Ishikawa (cell line): ENCODE measurements around the gene VSNL1.

Experiments used
- CEBPB ChIP-seq: IDR thresholded peaks from 2 replicates; pipeline ENCODE4 v1.6.1; 2012
- CREB1 ChIP-seq: IDR thresholded peaks from 2 replicates; pipeline ENCODE4 v1.6.1; 2012; ENCODE audit warnings: low read depth
- EGR1 ChIP-seq: IDR thresholded peaks from 2 replicates; pipeline ENCODE4 v1.6.1; 2012
- EP300 ChIP-seq: IDR thresholded peaks from 2 replicates; pipeline ENCODE4 v1.6.1; 2012; ENCODE audit warnings: borderline replicate concordance
- FOXM1 ChIP-seq: IDR thresholded peaks from 2 replicates; pipeline ENCODE4 v1.6.1; 2012; ENCODE audit warnings: low read depth, borderline replicate concordance
- MAX ChIP-seq: IDR thresholded peaks from 2 replicates; pipeline ENCODE4 v1.6.1; 2012
- NFIC ChIP-seq: IDR thresholded peaks from 2 replicates; pipeline ENCODE4 v1.6.1; 2012
- RAD21 ChIP-seq: IDR thresholded peaks from 2 replicates; pipeline ENCODE4 v1.6.1; 2012; ENCODE audit warnings: low read depth
- REST ChIP-seq: IDR thresholded peaks from 2 replicates; pipeline ENCODE4 v1.6.1; 2012; ENCODE audit warnings: low read depth, mild to moderate bottlenecking
- TAF1 ChIP-seq: IDR thresholded peaks from 2 replicates; pipeline ENCODE4 v1.6.1; 2012; ENCODE audit warnings: low read depth, mild to moderate bottlenecking
- TCF12 ChIP-seq: IDR thresholded peaks from 2 replicates; pipeline ENCODE4 v1.6.1; 2012; ENCODE audit warnings: low read depth
- TEAD4 ChIP-seq: IDR thresholded peaks from 2 replicates; pipeline ENCODE4 v1.6.1; 2012
- USF1 ChIP-seq: IDR thresholded peaks from 2 replicates; pipeline ENCODE4 v1.6.1; 2012
- YY1 ChIP-seq: IDR thresholded peaks from 2 replicates; pipeline ENCODE4 v1.6.1; 2012; ENCODE audit warnings: low read depth
- ZBTB7A ChIP-seq: IDR thresholded peaks from 2 replicates; pipeline ENCODE4 v1.6.1; 2012; ENCODE audit warnings: low read depth

The VSNL1 gene

GRCh38 chr2:17541531-17541950 is 1.0 kb downstream of the VSNL1 start:
- TF ChIP-seq TCF12, result no peak
- TF ChIP-seq TEAD4, result no peak
- TF ChIP-seq FOXM1, result no peak

- TF ChIP-seq NFIC, result no peak
- no peak for TF ChIP-seq EP300
- TF ChIP-seq RAD21, result no peak
- TF ChIP-seq EGR1, result no peak
- TF ChIP-seq FOXM1, result no peak
- no peak for TF ChIP-seq YY1
Measured at GRCh38 chr2:17542471-17542870, 2.0 kb downstream of the VSNL1 start.

- TF ChIP-seq MAX (no peak), NFIC (no peak), TAF1 (no peak), ZBTB7A (no peak), TCF12 (no peak), CREB1 (no peak), TEAD4 (no peak), RAD21 (no peak), EP300 (no peak), EGR1 (no peak), REST (no peak), YY1 (no peak), CEBPB (no peak), USF1 (no peak), FOXM1 (no peak)
Measured at GRCh38 chr2:17543131-17543660, 2.7 kb downstream of the VSNL1 start.

- TF ChIP-seq TCF12 (no peak), YY1 (no peak), FOXM1 (no peak), TEAD4 (no peak), USF1 (no peak), CREB1 (no peak)
Measured at GRCh38 chr2:17543848-17544247, 3.4 kb downstream of the VSNL1 start.

- no peak for TF ChIP-seq RAD21
Measured at GRCh38 chr2:17544256-17544655, 3.8 kb downstream of the VSNL1 start.

GRCh38 chr2:17545680-17546613 is 5.5 kb downstream of the VSNL1 start:
- TF ChIP-seq EP300 (no peak), CREB1 (no peak), REST (no peak), YY1 (no peak), USF1 (no peak), TEAD4 (no peak), FOXM1 (no peak), TCF12 (no peak)
